Fibroblast of skin of right quadriceps (primary cell): Measurements from ENCODE around the gene DDX41.
"Not testable (repeated sequence)": the region's sequence is repeated elsewhere in the genome, so short reads cannot be mapped to it uniquely, and the experiment has no call there.

Source experiments
- DNase-seq: peaks from one replicate; pipeline ENCODE4 v3.0.0-alpha.2; 2013

DDX41 gene

DNA sequence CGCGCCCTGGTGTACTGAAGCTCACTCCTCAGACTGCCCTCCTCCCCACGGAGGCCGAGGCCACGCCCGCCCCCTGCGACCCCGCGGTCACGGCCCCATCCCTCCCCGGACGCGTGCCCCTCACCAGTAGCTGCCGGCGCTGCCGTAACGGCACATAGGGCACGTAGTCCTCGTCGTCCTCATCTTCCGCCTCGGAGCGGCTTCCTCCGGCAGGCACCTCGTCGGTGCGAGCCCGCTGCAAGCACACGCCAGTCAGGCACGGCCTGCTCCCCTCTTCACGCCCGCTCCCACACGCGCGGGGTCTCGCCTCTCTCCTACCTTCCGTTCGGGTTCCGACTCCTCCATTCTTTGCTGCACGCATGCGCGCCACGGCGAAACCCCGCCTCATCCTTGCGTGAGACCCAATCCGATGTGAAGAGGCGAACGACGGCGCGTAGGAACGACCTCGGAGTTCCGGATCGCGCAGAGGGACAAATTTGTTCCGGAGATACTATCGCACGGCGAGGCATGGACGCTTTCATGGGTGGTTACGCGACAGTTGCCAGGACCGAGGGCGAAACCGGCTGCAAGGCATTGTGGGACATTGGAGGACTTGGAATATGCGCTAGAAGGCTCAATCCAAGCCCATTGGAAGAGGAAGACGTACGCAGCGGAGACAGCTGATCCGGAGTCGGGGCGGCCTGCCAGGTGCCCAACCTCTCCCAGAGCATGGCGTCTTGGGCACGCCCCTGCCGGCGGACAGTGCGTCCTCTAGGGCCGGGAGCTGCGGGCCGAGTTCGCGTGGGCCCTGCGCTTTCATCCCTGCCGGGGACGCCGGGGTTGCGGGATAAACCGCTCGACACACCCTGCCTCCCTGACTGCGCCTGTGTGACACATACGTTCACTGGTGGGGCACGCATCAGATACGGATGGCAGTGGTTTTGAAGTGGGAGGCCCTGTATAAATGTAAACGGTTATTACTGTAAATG lies at the start of gene DDX41:
Gene DDX41 (minus strand): TSS at position 361 of the 968 bp plus-strand sequence. CDS start 16 bp downstream, at position 345.
- DNase-seq = peak; percentile 99

DNA sequence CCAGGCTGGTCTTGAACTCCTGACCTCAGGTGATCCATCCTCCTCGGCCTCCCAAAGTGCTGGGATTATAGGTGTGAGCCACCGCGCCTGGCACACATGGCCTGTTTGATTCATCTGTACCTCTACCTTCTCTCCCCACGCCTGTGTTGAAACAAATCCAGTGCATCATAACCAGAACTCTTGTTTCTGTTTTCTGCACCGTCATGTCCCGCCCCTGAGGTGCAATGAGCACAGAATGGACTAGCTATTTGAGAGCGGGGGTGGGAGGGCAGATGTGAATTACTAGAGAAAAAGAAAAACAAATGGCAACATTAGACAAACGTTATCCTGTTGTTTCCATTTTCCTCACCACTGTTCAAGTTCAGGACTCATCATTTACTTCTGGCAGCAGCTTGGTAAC lies 48.3 kb upstream of the DDX41 start:
- no peak for DNase-seq

DNA sequence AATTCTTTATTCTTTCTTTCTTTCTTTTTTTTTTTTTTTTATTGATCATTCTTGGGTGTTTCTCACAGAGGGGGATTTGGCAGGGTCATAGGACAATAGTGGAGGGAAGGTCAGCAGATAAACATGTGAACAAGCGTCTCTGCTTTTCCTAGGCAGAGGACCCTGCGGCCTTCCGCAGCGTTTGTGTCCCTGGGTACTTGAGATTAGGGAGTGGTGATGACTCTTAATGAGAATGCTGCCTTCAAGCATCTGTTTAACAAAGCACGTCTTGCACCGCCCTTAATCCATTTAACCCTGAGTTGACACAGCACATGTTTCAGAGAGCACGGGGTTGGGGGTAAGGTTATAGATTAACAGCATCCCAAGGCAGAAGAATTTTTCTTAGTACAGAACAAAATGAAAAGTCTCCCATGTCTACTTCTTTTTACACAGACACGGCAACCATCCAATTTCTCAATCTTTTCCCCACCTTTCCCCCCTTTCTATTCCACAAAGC lies 42.7 kb upstream of the DDX41 start:
- DNase-seq = not testable (repeated sequence)

DNA sequence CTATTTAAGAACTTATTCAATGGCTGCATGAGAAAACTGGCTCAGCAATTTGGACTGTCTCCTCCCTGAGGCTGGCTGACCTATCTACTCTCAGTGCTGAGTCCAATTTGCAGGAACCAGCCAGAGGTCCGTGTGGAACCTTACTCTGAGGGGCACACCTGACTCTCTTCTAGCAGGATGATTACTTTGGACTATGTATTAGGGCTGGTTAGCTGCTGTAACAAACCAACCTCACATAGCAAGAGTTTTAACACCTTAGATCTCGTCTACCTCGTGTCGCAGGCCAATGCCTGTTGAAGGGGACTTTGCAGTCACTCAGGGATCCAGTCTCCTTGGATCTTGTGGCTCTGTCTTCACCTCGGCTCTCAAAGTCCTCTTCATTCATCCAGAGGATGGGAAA lies 41.0 kb upstream of the DDX41 start:
- no peak for DNase-seq

DNA sequence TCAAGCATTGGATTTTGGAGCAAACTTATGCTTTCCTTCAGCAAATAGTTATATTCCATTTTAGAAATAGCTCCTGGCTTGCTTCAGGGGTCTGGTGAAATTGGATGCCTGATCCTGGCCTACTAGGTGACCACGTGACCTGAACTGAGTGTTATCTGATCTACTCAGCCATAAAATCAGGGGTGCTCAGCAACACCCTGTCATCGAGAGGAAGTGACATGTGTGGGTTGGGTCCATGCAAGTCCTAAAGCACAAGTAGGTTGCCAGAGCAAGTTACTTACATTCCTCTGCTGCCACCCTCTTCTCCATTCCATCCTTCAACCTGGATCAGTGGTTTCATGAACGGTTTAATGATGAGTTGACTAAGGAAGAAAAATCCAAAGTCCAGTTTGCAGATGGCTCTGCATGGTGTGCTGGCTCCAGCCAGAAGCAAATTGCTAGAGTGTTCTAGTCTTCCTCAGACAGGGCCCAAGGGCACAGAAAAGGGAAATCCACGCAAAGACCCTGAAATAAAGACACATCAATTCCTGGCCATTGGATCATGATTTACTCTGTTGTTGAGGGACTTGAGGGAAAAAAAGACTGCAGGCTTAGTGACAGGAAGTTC lies 40.4 kb upstream of the DDX41 start:
- peak; percentile 45 for DNase-seq

DNA sequence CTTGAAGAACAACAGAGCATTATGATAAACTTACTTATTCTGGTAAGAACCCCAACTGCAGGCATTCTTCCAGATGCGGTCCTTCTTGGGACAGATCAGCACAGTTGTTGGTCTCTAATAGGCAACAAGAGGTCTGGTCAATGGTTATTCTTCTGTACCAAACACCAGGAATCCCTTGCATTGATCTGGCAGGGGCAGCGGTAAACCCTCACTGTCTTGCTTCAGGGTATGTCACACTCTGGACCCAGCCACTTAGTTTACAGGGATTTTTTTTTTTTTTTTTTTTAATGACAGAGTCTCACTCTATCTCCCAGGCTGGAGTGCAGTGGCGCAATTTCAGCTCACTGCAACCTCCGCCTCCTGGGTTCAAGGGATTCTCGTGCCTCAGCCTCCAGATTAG lies 38.9 kb upstream of the DDX41 start:
- DNase-seq = no peak

DNA sequence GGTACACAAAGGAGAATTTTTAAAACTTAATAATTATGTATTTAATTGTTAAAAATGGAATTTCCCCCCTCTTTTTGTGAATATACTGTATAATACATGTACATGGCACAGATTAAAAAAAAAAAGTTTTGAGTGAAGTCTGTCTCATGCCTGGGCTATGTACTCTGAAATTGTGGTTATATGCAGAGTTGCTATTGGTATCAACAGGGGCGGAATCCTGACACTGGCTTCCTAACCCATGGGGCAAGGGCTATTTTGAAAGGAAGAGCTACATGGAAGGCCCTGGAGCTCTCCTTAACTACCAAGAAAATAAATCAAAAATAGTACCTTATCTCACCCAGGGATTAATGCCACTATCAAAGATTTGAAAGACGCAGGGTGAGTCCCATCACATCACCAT lies 38.5 kb upstream of the DDX41 start:
- DNase-seq = no peak

DNA sequence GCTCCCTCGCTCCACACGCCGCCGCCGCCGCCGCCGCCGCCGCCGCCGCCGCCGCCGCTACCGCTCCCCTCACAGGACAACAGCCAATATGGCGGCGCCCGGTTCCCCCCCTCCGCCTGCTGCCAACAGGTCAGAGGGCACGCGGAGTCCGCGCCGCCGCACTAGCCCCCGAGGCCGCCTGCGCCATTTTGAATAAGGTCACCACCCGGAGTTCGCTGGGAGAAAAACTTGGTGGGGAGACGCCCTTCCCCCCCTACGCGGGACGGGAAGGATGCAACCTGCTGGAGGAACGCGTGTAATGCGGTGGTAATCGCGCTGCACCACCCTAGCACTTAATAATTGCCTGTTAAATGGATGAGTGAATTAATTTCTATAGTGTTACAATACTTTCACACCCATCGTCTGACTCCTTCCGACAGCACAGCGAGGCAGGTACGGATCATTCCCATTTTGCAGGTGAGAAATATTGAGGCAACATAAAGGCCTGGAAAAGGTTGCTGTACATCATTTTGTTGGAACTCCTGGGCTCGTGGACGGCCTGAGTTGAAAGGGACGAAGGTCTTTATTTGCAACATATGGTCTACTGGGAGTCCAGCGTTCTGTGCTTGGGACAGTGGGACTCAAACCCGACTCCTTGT lies 37.8 kb upstream of the DDX41 start, which contains the start of gene FAM193B:
Gene FAM193B (minus strand): TSS at position 90 of the 638 bp plus-strand sequence. CDS start 105 bp downstream, outside the sequence.
- DNase-seq = peak; percentile 91

DNA sequence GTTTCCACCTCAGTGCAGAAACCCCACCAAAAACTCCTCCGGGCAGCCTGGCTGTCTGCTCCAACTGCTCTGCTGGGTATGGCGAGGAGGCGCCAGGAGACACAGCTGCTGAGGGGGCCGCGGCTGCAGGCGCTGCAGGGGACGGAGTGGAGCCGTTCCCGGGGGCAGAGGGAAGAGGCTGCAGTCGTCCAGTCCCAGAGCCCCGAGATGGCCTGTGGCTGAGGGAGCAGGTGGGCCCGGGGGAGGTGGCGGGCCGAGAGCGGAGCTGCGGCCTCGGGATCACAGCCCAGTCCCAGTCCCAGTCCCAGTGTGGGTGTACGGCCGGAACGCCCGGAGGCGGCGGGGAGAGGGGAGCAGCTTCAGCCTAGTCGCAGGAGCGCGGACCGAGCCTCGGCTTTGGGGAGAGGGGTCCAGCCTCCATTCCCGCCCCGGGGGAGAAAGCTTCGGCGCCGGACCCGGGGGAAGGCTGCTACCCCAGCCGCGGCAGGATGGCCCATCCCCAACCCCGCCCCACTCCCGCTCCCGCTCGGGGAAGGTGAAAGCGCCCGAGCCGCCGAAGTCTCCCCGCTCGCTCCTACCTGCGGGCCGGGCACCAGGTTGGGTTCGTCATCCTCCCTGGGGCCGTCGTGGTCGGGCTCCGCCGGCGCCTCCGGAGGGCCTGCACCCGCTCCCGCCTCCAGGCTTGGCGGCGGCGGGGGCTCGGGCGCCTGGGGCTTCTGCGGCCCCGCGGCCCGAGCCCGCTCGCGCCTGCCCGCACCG lies 37.1 kb upstream of the DDX41 start:
- DNase-seq = no peak

DNA sequence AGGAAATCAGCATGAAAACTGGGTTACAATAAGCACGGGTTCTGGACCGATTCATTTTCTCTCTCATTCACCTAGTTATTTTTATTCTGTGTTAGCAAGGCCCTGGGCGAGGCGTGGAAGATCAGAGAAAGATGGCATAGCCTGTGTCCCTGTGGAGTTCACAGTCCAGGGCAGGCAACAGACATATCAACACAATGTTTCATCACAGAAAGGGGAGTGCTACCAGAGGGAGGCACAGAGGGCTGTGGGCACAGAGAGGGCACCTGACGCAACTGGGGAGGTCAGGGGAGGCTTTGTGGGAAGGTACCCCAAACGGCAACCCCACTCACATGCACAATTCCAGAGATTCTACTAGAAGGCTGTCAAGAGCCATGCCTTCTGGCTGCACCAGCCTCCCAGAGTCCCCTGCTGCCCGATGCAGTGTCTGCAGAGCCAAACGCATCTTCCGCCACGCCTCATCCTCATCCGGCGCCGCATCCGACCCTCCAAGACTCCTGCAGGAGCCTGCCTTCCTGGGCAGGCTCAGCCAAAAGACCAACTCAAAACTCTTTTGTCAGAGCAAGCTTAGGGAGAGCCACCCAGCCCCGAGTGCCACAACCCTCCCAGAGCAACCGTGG lies 36.2 kb upstream of the DDX41 start:
- no peak for DNase-seq

DNA sequence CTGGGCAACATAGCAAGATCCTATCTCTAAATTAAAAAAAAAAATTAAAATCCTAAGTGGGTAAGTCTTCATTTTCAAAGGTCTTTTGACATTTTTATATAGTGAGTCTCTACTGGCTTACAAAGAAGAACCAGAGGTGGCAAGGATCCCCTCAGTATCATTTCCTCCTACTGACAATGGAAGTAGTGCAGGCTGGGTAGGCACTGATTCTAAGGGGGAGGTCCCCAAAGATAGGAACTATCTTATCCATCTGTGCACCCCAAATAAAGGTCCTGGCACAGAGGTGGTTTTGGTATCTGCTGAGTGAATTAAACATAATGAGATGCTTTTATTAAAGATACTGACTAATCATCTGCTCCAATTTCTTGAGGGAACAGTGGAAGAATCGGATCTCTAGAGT lies 33.4 kb upstream of the DDX41 start:
- DNase-seq = no peak

DNA sequence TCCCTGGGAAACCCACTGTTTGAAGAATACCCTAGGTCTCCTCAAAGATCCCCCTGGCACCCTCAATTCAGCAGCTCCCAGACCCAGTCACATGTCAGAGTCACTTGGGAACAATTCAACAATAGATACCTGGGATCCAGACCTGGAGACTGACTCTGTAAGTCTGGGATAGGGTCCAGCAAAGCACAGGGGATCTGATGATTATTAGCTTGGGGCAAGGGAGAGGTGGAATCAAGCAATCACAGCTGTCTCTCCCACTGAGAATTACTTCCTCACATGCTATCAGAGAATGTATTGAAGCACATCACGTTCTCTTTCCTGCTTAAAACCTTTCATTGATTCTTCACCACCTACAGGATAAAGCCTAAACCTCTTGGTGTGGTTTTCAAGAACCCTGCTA lies 31.7 kb upstream of the DDX41 start:
- no peak for DNase-seq

DNA sequence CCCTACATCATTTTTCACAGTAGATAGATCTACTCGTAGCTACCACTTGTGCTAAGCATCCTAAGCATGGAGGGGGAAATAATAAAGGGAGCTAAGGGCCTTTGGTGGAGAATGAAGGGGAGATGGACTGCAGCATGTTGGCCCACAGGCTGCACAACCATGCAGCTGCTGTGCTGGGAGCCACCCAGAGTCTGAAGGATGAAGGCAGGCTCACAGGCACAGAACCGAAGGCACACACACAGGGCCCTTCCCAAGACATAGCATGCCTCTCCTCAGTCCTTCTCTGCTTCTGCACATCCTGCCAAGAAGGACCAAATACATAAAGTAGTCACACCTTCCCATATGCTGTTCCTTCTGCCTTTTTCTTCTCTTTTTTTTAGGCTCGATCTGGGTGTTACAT lies 31.0 kb upstream of the DDX41 start:
- no peak for DNase-seq

DNA sequence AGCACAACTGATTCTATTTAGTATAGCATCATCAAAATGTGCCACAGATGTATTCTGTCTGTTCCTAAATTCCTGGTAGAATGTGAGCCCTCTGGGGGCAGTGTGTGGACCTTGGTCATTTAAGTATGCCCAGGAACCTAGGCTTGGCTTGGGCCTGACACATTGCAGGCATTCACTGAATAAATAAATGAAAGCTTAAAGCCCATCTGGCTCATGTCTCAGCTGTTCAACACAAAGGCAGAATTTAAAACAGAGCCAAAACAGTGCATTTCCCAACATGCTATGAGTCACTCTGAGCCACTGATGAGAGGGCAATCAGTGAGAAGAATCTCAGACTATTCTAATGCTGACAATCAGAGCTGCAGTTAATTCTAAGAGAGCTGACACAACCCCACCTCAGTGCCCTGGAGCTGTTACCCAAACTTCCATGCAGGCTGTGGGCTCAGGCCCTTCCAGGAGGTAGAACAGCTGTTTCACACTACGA lies 29.5 kb upstream of the DDX41 start:
- peak; percentile 98 for DNase-seq

DNA sequence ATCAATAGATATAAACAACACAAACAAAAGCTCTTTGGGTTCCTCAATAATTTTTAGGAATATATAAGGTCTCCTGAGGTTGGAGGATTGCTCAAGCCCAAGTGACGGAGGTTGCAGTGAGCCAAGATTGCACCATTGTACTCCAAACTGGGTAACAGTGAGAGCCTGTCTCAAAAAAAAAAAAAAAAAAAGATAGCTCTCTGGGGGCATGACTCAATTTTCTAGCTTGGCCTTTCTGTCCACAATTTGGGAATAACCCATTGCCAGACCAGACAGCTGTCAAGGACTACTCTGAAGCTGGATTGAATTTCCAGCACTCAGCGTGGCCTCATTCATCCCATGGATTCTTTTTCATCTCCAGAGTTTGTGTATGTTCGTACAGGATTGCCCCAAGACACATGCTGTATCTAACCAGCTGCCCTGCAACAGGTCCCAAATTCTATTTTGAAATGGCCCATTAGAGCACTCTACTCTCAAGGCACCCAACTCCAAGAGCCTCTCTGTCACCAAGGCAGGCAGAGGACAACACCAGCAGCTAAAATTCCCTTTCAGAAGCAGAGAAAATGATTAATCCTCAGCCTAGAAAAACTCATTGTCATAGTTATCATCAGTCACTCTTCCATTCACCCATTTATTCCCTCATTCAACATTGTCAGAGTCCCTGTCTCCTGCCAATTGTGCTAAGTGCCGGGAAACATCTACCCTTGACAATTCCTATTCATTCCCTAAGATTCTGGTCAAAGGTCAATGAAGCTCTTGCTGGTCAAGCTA lies 28.9 kb upstream of the DDX41 start:
- DNase-seq = peak; percentile 90

DNA sequence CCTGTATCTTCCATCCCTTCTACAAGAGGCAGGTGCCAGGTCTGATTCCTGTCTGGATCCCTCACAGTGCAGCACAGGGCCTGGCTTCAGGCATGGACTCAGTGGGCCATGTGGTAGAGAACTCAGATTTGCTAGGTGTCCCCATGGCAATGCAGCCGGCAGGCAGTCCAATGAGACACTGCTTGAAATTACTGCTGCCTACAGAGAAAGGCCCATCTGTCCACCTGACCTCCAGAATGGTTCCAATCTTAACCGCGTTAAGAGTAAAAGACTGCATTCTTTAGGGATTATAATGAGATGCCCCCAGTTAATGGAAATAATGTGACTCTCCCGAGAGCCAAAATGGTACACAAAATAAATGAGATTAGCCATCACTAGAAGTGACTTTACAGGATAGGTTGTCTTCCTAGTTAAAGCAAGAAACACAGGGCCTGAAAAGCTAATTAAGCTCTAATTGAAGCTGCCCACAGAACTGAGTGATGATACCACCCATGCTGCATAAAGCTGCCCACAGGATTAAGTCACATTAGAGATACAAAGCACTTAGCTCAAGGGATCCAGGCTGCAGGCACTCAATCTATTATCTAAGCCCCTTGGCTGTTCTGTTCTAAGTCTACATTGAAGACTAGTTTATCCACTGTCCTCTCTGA lies 26.2 kb upstream of the DDX41 start:
- DNase-seq = no peak

DNA sequence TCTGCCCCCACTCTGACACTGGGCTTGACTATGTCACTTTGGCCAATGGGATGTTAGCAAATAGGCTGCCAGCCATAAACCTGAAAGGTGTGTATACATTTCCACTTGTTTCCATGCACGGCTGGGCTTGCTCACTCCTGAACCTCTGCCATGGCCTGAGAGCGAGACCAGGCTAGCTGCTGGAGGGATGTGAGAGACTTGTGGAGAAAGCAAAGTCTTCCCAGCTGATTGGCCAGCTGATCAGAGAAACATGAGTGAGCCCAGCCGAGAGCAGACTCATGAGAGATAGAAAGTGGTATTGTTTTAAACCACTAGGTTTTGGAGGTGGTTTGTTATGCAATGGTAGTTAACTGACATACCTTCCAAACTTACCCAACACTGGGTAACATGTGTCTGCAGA lies 23.7 kb upstream of the DDX41 start:
- DNase-seq = no peak

DNA sequence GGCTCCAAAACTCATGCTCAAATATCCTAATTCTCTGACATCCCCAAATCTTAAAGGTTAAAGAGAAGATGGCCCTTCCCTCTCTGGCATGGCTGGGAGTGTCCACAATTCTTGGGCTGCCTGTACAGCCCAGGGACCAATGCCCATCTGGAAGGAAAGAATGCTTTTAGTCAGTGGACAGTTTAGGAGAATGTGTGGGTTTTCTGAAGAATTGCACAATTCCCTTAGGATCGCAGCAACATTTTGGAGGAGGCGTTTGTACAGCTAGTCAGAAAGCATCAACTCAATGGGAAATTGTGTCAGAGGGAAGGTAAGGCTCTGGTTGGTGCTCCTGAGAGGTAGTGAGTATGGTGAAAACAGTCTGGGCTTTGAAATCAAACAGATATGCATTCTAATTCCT lies 22.6 kb upstream of the DDX41 start:
- peak; percentile 79 for DNase-seq

DNA sequence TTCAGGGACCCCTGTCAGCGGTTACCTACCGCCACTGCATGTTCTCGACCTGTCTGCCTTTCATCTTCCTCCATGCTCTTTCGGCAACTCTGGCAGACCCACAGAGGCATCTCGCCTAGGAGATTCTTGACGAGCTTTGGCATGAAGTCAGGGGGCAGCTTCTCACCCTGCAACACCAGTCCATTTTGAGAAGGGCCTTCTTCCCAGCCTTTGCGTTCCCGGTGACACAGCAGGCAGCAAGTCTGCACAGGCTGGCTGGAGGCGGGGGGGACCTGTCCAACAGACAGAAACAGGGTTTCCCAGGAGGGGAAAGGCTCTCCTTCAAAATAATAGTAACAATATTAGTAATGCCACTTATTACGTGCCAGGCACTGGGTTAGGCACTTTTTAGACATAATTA lies 22.1 kb upstream of the DDX41 start:
- no peak for DNase-seq
